Measurements from ENCODE around the gene NOL9. TPM values are rescaled to one million over a fixed set of nuclear protein-coding genes. Genes with fewer than 3 reads are reported as not detected.

The NOL9 gene
- total and polyA plus RNA-seq, 10 of the 15 experiments (the other 5 are each of a cell fraction or from before 2014, with no cell fraction given): 3.9 to 35.9 (median 23.0) TPM

DNA sequence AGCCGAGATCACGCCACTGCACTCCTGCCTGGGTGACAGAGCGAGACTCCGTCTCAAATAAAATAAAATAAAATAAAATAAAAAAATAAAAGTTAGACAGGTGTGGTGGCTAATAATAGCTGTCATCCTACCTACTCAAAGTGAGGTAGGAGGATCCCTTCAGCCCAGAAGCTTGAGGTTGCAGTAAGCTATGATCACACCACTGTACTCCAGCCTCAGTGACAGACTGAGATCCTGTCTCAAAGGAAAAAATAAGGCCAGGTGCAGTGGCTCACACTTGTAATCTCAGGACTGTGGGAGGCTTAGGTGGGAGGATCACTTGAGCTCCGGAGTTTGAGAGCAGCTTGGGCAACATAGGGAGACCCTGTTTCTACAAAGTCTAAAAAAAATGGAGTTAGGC, 18.0 kb downstream of the NOL9 start:
- H4K20me1 ChIP-seq (ENCODE audit: control insufficient read depth, insufficient read depth): no peaks in the 10 kb centered on the region
- ATAC-seq: no peak
- no peak overlapping the region for H2AFZ ChIP-seq (ENCODE audit: control insufficient read depth, low read depth, low read length)
- no peak overlapping the region for H3K9ac ChIP-seq (ENCODE audit: control insufficient read depth, insufficient read depth, low read length)
- H3K79me2 ChIP-seq (ENCODE audit: control insufficient read depth, insufficient read depth, low read length): no peaks in the 10 kb centered on the region
- CTCF ChIA-PET: interaction anchor here (1.2 to 1.8 kb wide), 3 partner anchors 12 to 47 kb away, joined by 3 to 10 read pairs (median 3); no protein-coding TSS in a partner anchor
- H3K27ac ChIP-seq (ENCODE audit: control insufficient read depth, insufficient read depth): no peak overlapping the region
- POLR2A ChIA-PET: no interaction called here
- H3K4me2 ChIP-seq (ENCODE audit: control insufficient read depth, insufficient read depth): no peak overlapping the region
- SMC1A ChIA-PET (ENCODE audit: uncharacterized antibody, unreplicated experiment): no interaction called here
- FAIRE-seq: no peak
- no peaks in the 10 kb centered on the region for H3K4me1 ChIP-seq (ENCODE audit: control insufficient read depth, insufficient read depth, low read length)
- intact Hi-C loops (cut with micrococcal nuclease; ENCODE audit: unreplicated experiment) (no loop called here), in situ Hi-C loops (cut with MboI) (no loop called here)
- 80% methylated on average over 5 of the region's 5 CpGs for WGBS (ENCODE audit: insufficient coverage, insufficient replicate concordance, low lambda C conversion rate, missing lambda C conversion rate)
- no peaks in the 10 kb centered on the region for H3K27me3 ChIP-seq (replicated peaks in 1 of 2; ENCODE audit: control insufficient read depth in 2 of 2, insufficient read depth in 2 of 2, low read length in 1 of 2)
- H3K9me3 ChIP-seq (replicated peaks; ENCODE audit: control insufficient read depth, insufficient read depth, low read length): no peaks in the 10 kb centered on the region
- no peak for TF ChIP-seq ZNF274 (IDR thresholded peaks at IDR 0.05; ENCODE audit: insufficient read depth, insufficient read length)
- no peak for TF ChIP-seq NR2C1 (IDR thresholded peaks at IDR 0.05)
- TF ChIP-seq, protein P1, sequence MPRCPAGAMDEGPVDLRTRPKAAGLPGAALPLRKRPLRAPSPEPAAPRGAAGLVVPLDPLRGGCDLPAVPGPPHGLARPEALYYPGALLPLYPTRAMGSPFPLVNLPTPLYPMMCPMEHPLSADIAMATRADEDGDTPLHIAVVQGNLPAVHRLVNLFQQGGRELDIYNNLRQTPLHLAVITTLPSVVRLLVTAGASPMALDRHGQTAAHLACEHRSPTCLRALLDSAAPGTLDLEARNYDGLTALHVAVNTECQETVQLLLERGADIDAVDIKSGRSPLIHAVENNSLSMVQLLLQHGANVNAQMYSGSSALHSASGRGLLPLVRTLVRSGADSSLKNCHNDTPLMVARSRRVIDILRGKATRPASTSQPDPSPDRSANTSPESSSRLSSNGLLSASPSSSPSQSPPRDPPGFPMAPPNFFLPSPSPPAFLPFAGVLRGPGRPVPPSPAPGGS (IDR thresholded peaks at IDR 0.05; ENCODE audit: borderline replicate concordance, insufficient read depth, low read depth, low read length, poor library complexity, severe bottlenecking): no peak
- no peak for TF ChIP-seq PAX8 (IDR thresholded peaks at IDR 0.05)
- TF ChIP-seq, protein P2, sequence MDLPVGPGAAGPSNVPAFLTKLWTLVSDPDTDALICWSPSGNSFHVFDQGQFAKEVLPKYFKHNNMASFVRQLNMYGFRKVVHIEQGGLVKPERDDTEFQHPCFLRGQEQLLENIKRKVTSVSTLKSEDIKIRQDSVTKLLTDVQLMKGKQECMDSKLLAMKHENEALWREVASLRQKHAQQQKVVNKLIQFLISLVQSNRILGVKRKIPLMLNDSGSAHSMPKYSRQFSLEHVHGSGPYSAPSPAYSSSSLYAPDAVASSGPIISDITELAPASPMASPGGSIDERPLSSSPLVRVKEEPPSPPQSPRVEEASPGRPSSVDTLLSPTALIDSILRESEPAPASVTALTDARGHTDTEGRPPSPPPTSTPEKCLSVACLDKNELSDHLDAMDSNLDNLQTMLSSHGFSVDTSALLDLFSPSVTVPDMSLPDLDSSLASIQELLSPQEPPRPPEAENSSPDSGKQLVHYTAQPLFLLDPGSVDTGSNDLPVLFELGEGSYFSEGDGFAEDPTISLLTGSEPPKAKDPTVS (IDR thresholded peaks at IDR 0.05; ENCODE audit: low read depth, low read length): no peak
- TF ChIP-seq RAD21 (IDR thresholded peaks at IDR 0.05; ENCODE audit: insufficient read depth, low read depth, low read length): no peak
- no peak for TF ChIP-seq SUZ12 (IDR thresholded peaks at IDR 0.05; ENCODE audit: unreplicated experiment)
- TF ChIP-seq, protein P3, sequence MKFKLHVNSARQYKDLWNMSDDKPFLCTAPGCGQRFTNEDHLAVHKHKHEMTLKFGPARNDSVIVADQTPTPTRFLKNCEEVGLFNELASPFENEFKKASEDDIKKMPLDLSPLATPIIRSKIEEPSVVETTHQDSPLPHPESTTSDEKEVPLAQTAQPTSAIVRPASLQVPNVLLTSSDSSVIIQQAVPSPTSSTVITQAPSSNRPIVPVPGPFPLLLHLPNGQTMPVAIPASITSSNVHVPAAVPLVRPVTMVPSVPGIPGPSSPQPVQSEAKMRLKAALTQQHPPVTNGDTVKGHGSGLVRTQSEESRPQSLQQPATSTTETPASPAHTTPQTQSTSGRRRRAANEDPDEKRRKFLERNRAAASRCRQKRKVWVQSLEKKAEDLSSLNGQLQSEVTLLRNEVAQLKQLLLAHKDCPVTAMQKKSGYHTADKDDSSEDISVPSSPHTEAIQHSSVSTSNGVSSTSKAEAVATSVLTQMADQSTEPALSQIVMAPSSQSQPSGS (IDR thresholded peaks at IDR 0.05; ENCODE audit: low read length): no peak
- no peak for TF ChIP-seq FOXK2 (IDR thresholded peaks at IDR 0.05)
- TF ChIP-seq ASH2L (IDR thresholded peaks at IDR 0.05; ENCODE audit: borderline replicate concordance, low read depth): no peak
- no peak for TF ChIP-seq JUNB (IDR thresholded peaks at IDR 0.05)
- TF ChIP-seq SREBF1 (IDR thresholded peaks at IDR 0.05; ENCODE audit: low read length): no peak
- TF ChIP-seq CREB1 (IDR thresholded peaks at IDR 0.05; ENCODE audit: low read depth): no peak
- no peak for TF ChIP-seq SIN3A (IDR thresholded peaks at IDR 0.05; ENCODE audit: low read depth, low read length)
- no peak for TF ChIP-seq CHD1 (IDR thresholded peaks at IDR 0.05; ENCODE audit: low read depth, low read length)
- no peak for DNase-seq (ENCODE audit: low read depth, low spot score)
- BruUV-seq (replicated peaks): no TSS peak
- H3K4me3 ChIP-seq: no peak overlapping the region
- RAD21 ChIA-PET (ENCODE audit: unreplicated experiment): interaction anchor here (0.5 kb wide), 1 partner anchor 72 kb away, joined by 3 read pairs; no protein-coding TSS in a partner anchor
- peaks cover 14% of the 10 kb centered on the region in 2 experiments for H3K36me3 ChIP-seq (ENCODE audit: control insufficient read depth in 2 of 2, insufficient read depth in 2 of 2, low read length in 1 of 2)
